Right lobe of liver (tissue), 4 donors: ENCODE results near the gene LRMDA.

Source experiments
- POLR2A ChIP-seq: fragments of 450-650 bp; IDR thresholded peaks from one replicate; pipeline ENCODE4 v1.6.1; 2017; ENCODE audit warnings: antibody characterized with exemption, mild to moderate bottlenecking
- TF ChIP-seq, protein P1 (sequence below), 4 donors: fragments of 200-600 bp in 3 of 4; fragments of 450-650 bp in 1 of 4; IDR thresholded peaks; one replicate each; pipeline versions ENCODE4 v1.5.1 to v1.8.0; 2016 to 2022; ENCODE audit warnings: antibody characterized with exemption in 4 of 4, mild to moderate bottlenecking in 2 of 4
- donor health status: DM: no; HTN: no; CAD: no.
- donor health status: DM: no; HTN: no; CAD: no.
- donor health status: DM: no; HTN: yes; CAD: no.

GRCh38 chr10:76302481-76302880, 871.1 kb downstream of the LRMDA start:
- TF ChIP-seq, protein P1, sequence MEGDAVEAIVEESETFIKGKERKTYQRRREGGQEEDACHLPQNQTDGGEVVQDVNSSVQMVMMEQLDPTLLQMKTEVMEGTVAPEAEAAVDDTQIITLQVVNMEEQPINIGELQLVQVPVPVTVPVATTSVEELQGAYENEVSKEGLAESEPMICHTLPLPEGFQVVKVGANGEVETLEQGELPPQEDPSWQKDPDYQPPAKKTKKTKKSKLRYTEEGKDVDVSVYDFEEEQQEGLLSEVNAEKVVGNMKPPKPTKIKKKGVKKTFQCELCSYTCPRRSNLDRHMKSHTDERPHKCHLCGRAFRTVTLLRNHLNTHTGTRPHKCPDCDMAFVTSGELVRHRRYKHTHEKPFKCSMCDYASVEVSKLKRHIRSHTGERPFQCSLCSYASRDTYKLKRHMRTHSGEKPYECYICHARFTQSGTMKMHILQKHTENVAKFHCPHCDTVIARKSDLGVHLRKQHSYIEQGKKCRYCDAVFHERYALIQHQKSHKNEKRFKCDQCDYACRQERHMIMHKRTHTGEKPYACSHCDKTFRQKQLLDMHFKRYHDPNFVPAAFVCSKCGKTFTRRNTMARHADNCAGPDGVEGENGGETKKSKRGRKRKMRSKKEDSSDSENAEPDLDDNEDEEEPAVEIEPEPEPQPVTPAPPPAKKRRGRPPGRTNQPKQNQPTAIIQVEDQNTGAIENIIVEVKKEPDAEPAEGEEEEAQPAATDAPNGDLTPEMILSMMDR (IDR thresholded peaks at IDR 0.05): no peak
- no peak for TF ChIP-seq POLR2A
